Bronchial epithelial cell (primary cell): ENCODE data around the gene MEX3A. TPM values are rescaled to one million over a fixed set of nuclear protein-coding genes. Genes with fewer than 3 reads are reported as not detected.

Source experiments
- DNase-seq: peaks from one replicate; pipeline ENCODE4 v3.0.0-alpha.2; 2010; ENCODE audit warnings: low read depth
- FAIRE-seq: peaks from 2 replicates; lab custom pipeline; 2011; peaks lifted over from hg19 to GRCh38; lab: Jason Lieb, UNC
- H3K27me3 ChIP-seq: 2 replicates; pipeline ENCODE4 v1.5.1; 2011; ENCODE audit warnings: low read length; ENCODE audit not compliant: control insufficient read depth, insufficient read depth
- H3K36me3 ChIP-seq: 2 replicates; pipeline ENCODE4 v1.5.1; 2011; ENCODE audit warnings: low read length; ENCODE audit not compliant: control insufficient read depth, insufficient read depth
- H3K4me3 ChIP-seq: 2 replicates; pipeline ENCODE4 v1.5.1; 2011; ENCODE audit warnings: mild to moderate bottlenecking, low read depth, low read length, control low read depth
- total RNA-seq: library from RNA; depleted of rRNA; stranded (reverse); fragments of >200 nt; gene quantifications from 2 replicates; pipeline ENCODE4 v1.2.1, GENCODE V29; 2014
- TF ChIP-seq, protein P1 (sequence below): IDR thresholded peaks from 2 replicates; pipeline ENCODE4 v1.5.1; 2011; ENCODE audit warnings: mild to moderate bottlenecking, moderate library complexity, low read length, control low read depth, inconsistent platforms; ENCODE audit not compliant: insufficient read depth, severe bottlenecking

MEX3A gene, protein sequence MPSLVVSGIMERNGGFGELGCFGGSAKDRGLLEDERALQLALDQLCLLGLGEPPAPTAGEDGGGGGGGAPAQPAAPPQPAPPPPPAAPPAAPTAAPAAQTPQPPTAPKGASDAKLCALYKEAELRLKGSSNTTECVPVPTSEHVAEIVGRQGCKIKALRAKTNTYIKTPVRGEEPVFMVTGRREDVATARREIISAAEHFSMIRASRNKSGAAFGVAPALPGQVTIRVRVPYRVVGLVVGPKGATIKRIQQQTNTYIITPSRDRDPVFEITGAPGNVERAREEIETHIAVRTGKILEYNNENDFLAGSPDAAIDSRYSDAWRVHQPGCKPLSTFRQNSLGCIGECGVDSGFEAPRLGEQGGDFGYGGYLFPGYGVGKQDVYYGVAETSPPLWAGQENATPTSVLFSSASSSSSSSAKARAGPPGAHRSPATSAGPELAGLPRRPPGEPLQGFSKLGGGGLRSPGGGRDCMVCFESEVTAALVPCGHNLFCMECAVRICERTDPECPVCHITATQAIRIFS
- 0.13 and 0.53 TPM in 2 replicates for total RNA-seq

DNA sequence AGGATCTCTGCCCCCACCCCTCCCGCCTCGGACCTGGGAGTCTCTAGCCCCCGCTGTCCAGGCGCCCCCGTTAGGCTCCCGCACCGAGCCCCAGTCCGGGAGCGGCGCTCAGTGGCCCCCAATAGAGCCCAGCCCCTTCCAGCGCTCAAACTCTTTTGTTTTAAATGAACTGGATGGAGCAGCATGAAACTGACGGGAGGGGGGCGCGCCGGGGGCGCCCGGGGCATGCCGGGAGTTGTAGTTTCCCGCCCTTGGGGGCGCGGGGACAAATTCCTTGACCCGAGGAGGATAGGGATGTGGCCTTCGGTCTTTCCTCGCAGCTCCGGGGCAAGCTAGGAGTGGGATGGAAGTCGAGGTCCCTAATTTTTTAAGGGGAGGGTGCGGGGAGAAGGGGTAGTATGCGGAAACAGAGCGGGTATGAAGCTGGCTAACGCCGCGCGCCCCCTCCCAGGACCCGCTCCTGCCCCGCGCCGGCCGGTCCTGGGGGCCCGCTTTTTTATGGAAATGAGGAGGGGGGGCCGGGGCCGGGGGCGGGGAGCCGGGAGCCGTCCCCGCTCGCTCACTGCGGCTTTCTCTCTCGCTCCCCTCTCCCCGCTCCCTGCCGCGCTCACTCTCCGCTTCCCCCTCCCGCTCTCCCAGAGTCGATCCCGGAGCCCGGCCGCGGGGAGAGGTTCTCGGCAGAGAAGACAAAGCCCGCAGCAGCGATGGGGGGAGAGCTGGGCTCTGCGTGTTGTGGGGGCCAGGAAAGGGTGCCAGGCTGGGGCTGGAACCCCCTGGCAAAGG, at the start of gene MEX3A:
Gene MEX3A (minus strand): TSS at position 157 of the 783 bp plus-strand sequence. CDS start 467 bp downstream, outside the sequence.
- H3K36me3 ChIP-seq: no peaks in the 10 kb centered on the region
- TF ChIP-seq, protein P1, sequence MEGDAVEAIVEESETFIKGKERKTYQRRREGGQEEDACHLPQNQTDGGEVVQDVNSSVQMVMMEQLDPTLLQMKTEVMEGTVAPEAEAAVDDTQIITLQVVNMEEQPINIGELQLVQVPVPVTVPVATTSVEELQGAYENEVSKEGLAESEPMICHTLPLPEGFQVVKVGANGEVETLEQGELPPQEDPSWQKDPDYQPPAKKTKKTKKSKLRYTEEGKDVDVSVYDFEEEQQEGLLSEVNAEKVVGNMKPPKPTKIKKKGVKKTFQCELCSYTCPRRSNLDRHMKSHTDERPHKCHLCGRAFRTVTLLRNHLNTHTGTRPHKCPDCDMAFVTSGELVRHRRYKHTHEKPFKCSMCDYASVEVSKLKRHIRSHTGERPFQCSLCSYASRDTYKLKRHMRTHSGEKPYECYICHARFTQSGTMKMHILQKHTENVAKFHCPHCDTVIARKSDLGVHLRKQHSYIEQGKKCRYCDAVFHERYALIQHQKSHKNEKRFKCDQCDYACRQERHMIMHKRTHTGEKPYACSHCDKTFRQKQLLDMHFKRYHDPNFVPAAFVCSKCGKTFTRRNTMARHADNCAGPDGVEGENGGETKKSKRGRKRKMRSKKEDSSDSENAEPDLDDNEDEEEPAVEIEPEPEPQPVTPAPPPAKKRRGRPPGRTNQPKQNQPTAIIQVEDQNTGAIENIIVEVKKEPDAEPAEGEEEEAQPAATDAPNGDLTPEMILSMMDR: no peak
- H3K4me3 ChIP-seq: peak within 1 kb of the TSS; percentile 68
- DNase-seq (peak; percentile 42), FAIRE-seq (no peak)
- no peaks in the 10 kb centered on the region for H3K27me3 ChIP-seq

DNA sequence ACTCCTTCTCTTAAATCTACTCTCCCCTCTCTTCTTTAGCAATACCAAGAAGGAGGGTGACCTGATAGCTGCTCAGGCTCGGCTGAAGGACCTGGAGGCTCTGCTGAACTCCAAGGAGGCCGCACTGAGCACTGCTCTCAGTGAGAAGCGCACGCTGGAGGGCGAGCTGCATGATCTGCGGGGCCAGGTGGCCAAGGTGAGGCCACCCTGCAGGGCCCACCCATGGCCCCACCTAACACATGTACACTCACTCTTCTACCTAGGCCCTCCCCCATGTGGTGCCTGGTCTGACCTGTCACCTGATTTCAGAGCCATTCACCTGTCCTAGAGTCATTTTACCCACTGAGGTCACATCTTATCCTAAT, 48.3 kb upstream of the MEX3A start:
- no peak for DNase-seq
- peaks cover 32% of the 10 kb centered on the region for H3K36me3 ChIP-seq

DNA sequence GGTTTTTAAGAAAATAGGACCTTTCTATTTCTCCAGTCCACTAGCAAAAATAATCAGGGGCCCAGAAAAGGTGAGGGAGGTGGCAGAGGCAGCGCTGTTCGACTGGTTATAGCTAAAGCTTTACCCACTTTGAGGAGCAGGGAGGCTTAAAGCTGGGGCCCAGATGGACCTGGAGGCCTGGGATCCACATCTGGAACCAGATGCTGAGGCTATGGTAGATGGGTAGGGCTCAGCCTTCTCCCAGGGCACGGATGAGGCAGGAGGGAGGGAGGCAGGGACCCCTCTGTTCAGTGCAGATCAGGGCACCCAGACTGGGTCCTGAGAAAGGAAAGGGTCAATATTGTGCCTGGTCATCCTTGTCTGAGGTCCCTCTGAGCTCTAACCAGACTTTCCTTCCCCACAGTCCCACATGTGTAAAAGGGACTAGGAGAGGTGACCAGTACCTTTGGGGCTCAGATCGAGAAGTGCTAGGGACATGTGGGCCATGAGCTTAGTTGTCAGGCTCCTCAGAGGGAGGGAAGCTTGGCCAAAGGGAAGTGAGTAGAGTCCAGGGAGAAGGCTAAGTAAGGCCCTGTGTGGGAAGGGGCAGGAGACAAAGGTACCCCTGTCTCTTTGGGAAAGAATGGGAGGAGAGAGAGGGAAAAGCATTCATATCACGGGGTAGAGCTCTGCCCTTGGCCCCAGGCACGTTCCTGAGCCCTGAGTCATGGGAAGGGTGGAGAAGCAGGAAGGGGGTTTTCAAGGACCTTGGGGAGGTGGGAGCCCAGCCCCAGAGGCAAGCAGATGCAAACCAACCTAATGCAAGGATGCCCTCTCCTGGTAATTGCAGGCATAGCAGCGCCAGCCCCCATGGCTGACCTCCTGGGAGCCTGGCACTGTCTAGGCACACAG, 47.7 kb upstream of the MEX3A start:
- FAIRE-seq (peak; percentile 94), DNase-seq (peak; percentile 93)
- Histone ChIP-seq H3K36me3 (peaks cover 27% of the 10 kb centered on the region), H3K27me3 (no peaks in the 10 kb centered on the region), H3K4me3 (no peak overlapping the region)
- TF ChIP-seq, protein P1: peak; percentile 99

More for the DNA sequence above, 48.3 kb upstream of the MEX3A start:
- no peak overlapping the region for H3K4me3 ChIP-seq
- TF ChIP-seq, protein P1: no peak
- no peak for FAIRE-seq
- H3K27me3 ChIP-seq: no peaks in the 10 kb centered on the region

DNA sequence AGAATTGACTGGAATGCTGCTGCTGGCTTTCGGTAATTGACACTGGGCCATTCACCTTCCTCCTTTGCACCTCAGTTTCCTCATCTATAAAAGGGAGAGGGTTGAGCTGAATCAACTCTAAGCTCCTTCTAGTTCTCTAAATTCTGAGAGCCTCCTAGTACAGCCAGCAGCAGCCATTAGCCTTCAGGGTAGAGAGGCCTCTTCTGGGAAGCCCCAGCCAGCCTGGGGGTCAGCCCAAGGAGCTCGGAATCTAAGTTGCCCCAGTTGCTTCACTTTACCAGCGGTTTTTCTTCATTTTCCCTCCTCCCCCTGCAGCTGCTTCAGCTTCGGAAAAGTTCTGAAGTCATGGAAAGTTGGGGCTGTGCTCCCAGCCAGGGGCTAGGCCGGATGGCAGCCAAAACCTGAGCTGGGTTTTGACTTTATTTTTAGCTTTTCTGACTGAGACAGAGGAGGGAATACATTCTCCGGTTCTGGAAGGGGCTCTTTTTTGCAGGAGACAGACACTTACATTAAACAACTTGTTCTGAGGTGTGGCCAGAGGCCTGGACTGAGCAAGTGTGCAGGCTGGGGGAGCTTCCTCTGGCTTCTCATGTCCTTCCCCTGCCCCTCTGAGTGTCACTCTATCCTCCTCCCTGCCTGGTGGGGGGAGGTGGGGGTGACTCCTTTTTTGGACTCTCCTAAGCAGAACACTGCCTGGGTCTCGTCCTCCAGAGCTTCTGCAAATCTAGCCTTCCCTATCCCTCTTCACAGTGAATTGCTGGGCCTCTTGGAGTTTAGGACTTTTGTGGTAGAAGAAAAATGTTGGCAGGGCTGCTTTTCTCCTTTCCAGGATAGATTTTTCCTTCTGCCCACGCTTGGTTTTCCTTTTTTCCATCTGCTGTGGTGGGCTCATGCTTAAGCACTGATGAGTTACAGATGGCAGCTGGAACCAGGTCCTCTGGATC, 46.7 kb upstream of the MEX3A start:
- DNase-seq (no peak), FAIRE-seq (no peak)
- no peaks in the 10 kb centered on the region for H3K27me3 ChIP-seq
- no peak overlapping the region for H3K4me3 ChIP-seq
- H3K36me3 ChIP-seq: peaks cover 17% of the 10 kb centered on the region
- TF ChIP-seq, protein P1: no peak
